CD14-positive monocyte (primary cell): ENCODE data around the gene TPST1. TPM values are rescaled to one million over a fixed set of nuclear protein-coding genes. Genes with fewer than 3 reads are reported as not detected.
"Not testable (repeated sequence)": the region's sequence is repeated elsewhere in the genome, so short reads cannot be mapped to it uniquely, and the experiment has no call there.

ENCODE experiments used
- DNase-seq, 3 donors: peaks; one replicate each; pipeline ENCODE4 v3.0.0-alpha.2; 2011 to 2022
- H2AFZ ChIP-seq: 2 replicates; pipeline ENCODE4 v1.6.0; 2012; ENCODE audit warnings: mild to moderate bottlenecking, low read depth, low read length, inconsistent platforms; ENCODE audit not compliant: insufficient read depth, poor library complexity, severe bottlenecking
- H3K27ac ChIP-seq, 2 donors: 1 replicate in 1 of 2; 2 replicates in 1 of 2; pipeline ENCODE4 v1.5.1; 2012 to 2013; ENCODE audit warnings: low read length in 2 of 2, control low read depth in 1 of 2, inconsistent platforms in 1 of 2, low read depth in 1 of 2, mild to moderate bottlenecking in 1 of 2
- H3K27me3 ChIP-seq, 2 donors: one replicate each; pipeline versions ENCODE4 v1.6.0 to v1.6.1; 2011 to 2013; ENCODE audit warnings: low read length in 2 of 2; ENCODE audit not compliant: control insufficient read depth in 2 of 2, insufficient read depth in 2 of 2
- H3K36me3 ChIP-seq, 2 donors: replicated peaks in 1 of 2; 1 replicate in 1 of 2; 2 replicates in 1 of 2; pipeline versions ENCODE4 v1.5.1 to v1.6.1; 2012 to 2013; ENCODE audit warnings: low read length in 2 of 2, control low read depth in 1 of 2, inconsistent platforms in 1 of 2, mild to moderate bottlenecking in 1 of 2; ENCODE audit not compliant: insufficient read depth in 2 of 2, control insufficient read depth in 1 of 2
- H3K4me1 ChIP-seq, 2 donors: 1 replicate in 1 of 2; 2 replicates in 1 of 2; pipeline versions ENCODE4 v1.5.1 to v1.6.1; 2012 to 2013; ENCODE audit warnings: low read length in 2 of 2, control low read depth in 1 of 2, inconsistent platforms in 1 of 2, mild to moderate bottlenecking in 1 of 2, moderate library complexity in 1 of 2; ENCODE audit not compliant: insufficient read depth in 2 of 2, control insufficient read depth in 1 of 2
- H3K4me2 ChIP-seq: replicated peaks from 2 replicates; pipeline ENCODE3; 2012; ENCODE audit warnings: low read length, moderate library complexity, mild to moderate bottlenecking; ENCODE audit not compliant: poor library complexity, severe bottlenecking; ENCODE audit errors: extremely low read depth
- H3K4me3 ChIP-seq, 3 experiments: fragments of 200-600 bp in 1 of 3; sonication (generic) in 1 of 3; replicated peaks in 1 of 3; 1 replicate in 2 of 3; 2 replicates in 1 of 3; pipeline ENCODE4 v1.5.1; 2011 to 2013; ENCODE audit warnings: low read length in 3 of 3, mild to moderate bottlenecking in 3 of 3, control low read depth in 2 of 3, low read depth in 2 of 3, inconsistent platforms in 1 of 3, moderate library complexity in 1 of 3
- H3K79me2 ChIP-seq: 2 replicates; pipeline ENCODE4 v1.6.0; 2012; ENCODE audit warnings: mild to moderate bottlenecking, control low read depth, inconsistent platforms, low read length, moderate library complexity; ENCODE audit not compliant: insufficient read depth
- H3K9ac ChIP-seq: 2 replicates; pipeline ENCODE4 v1.6.0; 2017; ENCODE audit warnings: low read length, mild to moderate bottlenecking; ENCODE audit not compliant: insufficient read depth, poor library complexity, severe bottlenecking
- H3K9me3 ChIP-seq, 2 donors: replicated peaks in 1 of 2; 1 replicate in 1 of 2; 2 replicates in 1 of 2; pipeline versions ENCODE4 v1.5.1 to v1.6.1; 2012 to 2013; ENCODE audit warnings: low read length in 2 of 2, control low read depth in 1 of 2; ENCODE audit not compliant: control insufficient read depth in 1 of 2, insufficient read depth in 1 of 2
- H4K20me1 ChIP-seq: 2 replicates; pipeline ENCODE4 v1.6.0; 2012; ENCODE audit warnings: mild to moderate bottlenecking, low read length, control low read depth, moderate library complexity; ENCODE audit not compliant: insufficient read depth
- H3K27ac Mint-ChIP-seq, 7 donors: one replicate each; pipeline ENCODE4 v1.8.0; 2020; ENCODE audit warnings: mild to moderate bottlenecking in 7 of 7, mixed read lengths in 7 of 7, moderate library complexity in 6 of 7, inconsistent platforms in 2 of 7
- H3K27me3 Mint-ChIP-seq, 3 donors: one replicate each; pipeline ENCODE4 v1.8.0; 2021 to 2022; ENCODE audit warnings: low read depth in 3 of 3, mild to moderate bottlenecking in 3 of 3, mixed read lengths in 3 of 3, moderate library complexity in 3 of 3, inconsistent platforms in 1 of 3
- H3K36me3 Mint-ChIP-seq, 2 donors: one replicate each; pipeline ENCODE4 v1.8.0; 2020; ENCODE audit warnings: mixed read lengths in 2 of 2, inconsistent platforms in 1 of 2, mild to moderate bottlenecking in 1 of 2
- H3K4me1 Mint-ChIP-seq: one replicate; pipeline ENCODE4 v1.8.0; 2020; ENCODE audit warnings: mild to moderate bottlenecking, mixed read lengths
- H3K4me3 Mint-ChIP-seq, 2 donors: one replicate each; pipeline ENCODE4 v1.8.0; 2020; ENCODE audit warnings: mild to moderate bottlenecking in 2 of 2, mixed read lengths in 2 of 2, moderate library complexity in 1 of 2
- H3K9me3 Mint-ChIP-seq, 7 donors: one replicate each; pipeline ENCODE4 v1.8.0; 2020 to 2022; ENCODE audit warnings: mixed read lengths in 7 of 7, mild to moderate bottlenecking in 6 of 7, moderate library complexity in 6 of 7, inconsistent platforms in 2 of 7
- CTCF ChIP-seq: fragments of 200-600 bp; IDR thresholded peaks from one replicate; pipeline ENCODE4 v1.8.0; 2022; ENCODE audit warnings: antibody characterized with exemption, mild to moderate bottlenecking
- WGBS: methylation state at CpG from one replicate; pipeline ENCODE4 v1.1.5; 2013; ENCODE audit warnings: missing lambda C conversion rate; ENCODE audit not compliant: insufficient coverage; 5-methylcytosine and 5-hydroxymethylcytosine counted together
- intact Hi-C, 2 donors: fragments of 100-400 bp; cut with micrococcal nuclease; formaldehyde crosslinking; loops; one replicate each; pipeline versions ENCODE4 v1.15.0 to v1.15.1; 2023
- polyA plus RNA-seq, 3 donors: library from polyadenylated mRNA; depleted of rRNA in 1 of 3; unstranded in 2 of 3; stranded (reverse) in 1 of 3; fragments of 300-500 nt in 2 of 3; fragments of >200 nt in 1 of 3; fragmentation: Illumina TruSeq in 2 of 3; gene quantifications; 1 replicate in 2 of 3; 2 replicates in 1 of 3; pipeline ENCODE4 v1.2.3, GENCODE V29; 2012 to 2021

The TPST1 gene
- polyA plus RNA-seq, 3 donors: 0.54 to 4.8 (median 4.2) TPM

DNA sequence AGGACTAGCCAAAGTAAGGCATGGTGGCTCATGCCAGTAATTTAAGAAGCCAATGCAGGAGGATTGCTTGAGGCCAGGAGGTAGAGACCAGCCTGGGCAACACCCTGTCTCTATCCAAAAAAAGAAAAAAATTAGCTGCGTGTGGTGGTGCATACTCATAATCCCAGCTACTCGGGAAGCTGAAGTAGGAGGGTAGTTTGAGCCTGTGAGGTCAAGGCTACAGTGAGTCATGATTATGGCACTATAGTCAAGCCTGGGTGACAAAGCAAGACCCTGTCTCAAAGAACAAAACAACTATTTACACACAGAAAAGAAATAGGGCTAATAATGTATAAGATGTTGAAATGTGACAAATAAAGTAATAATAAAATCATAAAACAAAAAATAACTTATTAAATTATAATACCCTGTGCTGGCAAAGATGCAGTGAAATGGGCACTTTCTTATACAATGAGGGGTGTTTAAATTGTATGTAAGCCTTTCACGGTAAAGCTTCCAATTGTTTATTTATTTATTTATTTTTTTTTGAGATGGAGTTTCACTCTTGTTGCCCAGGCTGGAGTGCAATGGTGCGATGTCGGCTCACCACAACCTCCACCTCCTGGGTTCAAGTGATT, 175.2 kb downstream of the TPST1 start:
- no peaks in the 10 kb centered on the region for H3K36me3 ChIP-seq
- no peaks in the 10 kb centered on the region for H4K20me1 ChIP-seq
- peaks cover 0 to 13% of the 10 kb centered on the region in 2 donors for H3K9me3 ChIP-seq
- no peaks in the 10 kb centered on the region for H3K79me2 ChIP-seq
- Mint-ChIP-seq H3K4me3 (no peak overlapping the region), H3K36me3 (peaks cover 7 to 8% of the 10 kb centered on the region in 2 donors), H3K27me3 (peaks cover 0 to 1% (median 0%) of the 10 kb centered on the region in 3 donors), H3K4me1 (peaks cover 8% of the 10 kb centered on the region), H3K9me3 (peaks cover 3 to 12% (median 10%) of the 10 kb centered on the region in 7 donors), H3K27ac (peak overlapping the region in 1 of 7 donors; percentile 50)
- DNase-seq: no peak
- no peak overlapping the region for H3K4me3 ChIP-seq
- intact Hi-C loops: no loop called here
- no peaks in the 10 kb centered on the region for H3K4me1 ChIP-seq
- H3K4me2 ChIP-seq: no peak overlapping the region
- TF ChIP-seq CTCF: no peak
- WGBS: no CpG with 5 or more reads among the region's 5 CpGs
- H2AFZ ChIP-seq: no peak overlapping the region
- H3K27me3 ChIP-seq: no peaks in the 10 kb centered on the region
- no peak overlapping the region for H3K9ac ChIP-seq
- no peak overlapping the region for H3K27ac ChIP-seq

DNA sequence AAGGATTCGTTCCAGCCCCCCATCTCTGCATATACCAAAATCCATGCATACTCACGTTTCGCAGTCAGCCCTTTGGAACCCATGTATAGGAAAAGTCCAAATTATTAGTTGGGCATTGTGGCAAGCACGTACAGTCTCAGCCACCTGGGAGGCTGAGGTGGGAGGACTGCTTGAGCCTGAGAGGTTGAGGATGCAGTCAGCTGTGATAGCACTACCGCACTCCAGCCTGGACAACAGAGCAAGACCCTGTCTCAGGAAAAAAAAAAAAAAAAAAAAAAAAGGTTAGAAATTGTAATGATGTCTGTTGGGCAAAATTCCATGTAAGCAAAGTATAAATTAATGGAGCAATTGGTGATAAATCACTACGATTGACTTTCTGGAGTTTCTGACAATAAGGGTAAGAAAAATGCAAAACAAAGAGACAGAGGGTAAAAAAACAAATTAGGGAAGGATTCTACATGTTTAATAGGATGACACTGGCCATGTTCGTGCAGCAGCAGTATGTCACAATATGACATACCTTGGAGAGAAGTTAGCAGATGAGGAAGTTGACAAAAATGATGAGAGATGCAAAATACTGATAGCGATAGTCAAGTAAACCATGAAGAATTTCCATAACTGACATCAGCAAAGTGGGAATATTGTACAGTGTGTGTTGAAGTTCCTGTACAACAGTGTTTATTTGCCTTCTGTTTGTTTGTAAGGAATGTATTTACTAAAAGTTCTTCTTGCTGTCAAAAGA, 177.2 kb downstream of the TPST1 start:
- not testable (repeated sequence) for H3K36me3 Mint-ChIP-seq, H3K4me3 Mint-ChIP-seq

DNA sequence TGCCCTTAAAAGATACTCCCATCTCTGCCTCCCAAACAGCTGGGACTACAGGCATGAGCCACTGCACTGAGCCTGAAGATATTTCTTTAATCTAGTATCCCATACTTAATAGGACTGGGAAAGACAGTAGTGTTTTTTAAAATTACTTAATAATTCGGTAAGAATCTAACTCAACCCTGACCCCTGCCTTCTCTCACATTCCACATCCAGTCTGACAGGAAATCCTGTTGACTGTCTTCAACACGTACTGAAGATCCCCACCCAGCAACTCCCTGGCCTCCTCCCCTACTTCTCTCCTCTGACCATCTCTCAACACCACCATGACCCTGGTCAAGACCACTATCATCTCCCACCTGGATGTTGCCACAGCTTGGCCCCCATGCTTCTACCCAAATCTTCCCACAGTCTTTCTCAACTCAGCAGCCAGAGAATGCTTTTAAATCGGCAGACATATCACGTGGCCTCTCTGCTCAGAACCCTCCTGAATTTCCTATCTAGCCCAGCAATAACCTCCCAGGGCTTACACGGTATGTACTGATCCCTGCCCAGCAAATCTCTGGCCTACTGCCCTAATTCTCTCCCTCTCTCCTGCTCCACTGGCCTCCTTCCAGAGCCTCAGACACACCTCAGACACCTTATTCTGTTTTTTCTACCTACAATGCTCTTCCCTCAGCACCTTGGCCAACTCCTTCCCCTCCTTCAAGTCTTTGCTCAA, 180.2 kb downstream of the TPST1 start:
- 69% methylated on average over 4 of the region's 5 CpGs for WGBS
- H3K4me1 ChIP-seq, H3K27ac ChIP-seq, H3K9me3 ChIP-seq, H3K27me3 ChIP-seq, H3K36me3 Mint-ChIP-seq, DNase-seq, H3K36me3 ChIP-seq, H3K4me3 Mint-ChIP-seq, H3K4me2 ChIP-seq, H3K27ac Mint-ChIP-seq, H3K9me3 Mint-ChIP-seq, H3K27me3 Mint-ChIP-seq, H3K9ac ChIP-seq, H3K79me2 ChIP-seq, H3K4me1 Mint-ChIP-seq, H3K4me3 ChIP-seq, H4K20me1 ChIP-seq, intact Hi-C loops, H2AFZ ChIP-seq: not testable (repeated sequence)

More for the DNA sequence above, 177.2 kb downstream of the TPST1 start:
- peaks cover 3 to 12% (median 10%) of the 10 kb centered on the region in 7 donors for H3K9me3 Mint-ChIP-seq
- H3K9ac ChIP-seq, H3K79me2 ChIP-seq, H2AFZ ChIP-seq, H3K4me3 ChIP-seq, DNase-seq, H3K36me3 ChIP-seq, intact Hi-C loops, H3K4me2 ChIP-seq, H4K20me1 ChIP-seq, H3K27me3 Mint-ChIP-seq, H3K4me1 ChIP-seq, H3K27me3 ChIP-seq, H3K27ac Mint-ChIP-seq, H3K27ac ChIP-seq: not testable (repeated sequence)
- H3K4me1 Mint-ChIP-seq: peaks cover 10% of the 10 kb centered on the region
- WGBS: 67% methylated on average over 4 of the region's 8 CpGs
- peaks cover 0 to 13% of the 10 kb centered on the region in 2 donors for H3K9me3 ChIP-seq
